Prostate gland (tissue), 2 donors: ENCODE data around the gene CXCL9. TPM values are rescaled to one million over a fixed set of nuclear protein-coding genes. Genes with fewer than 3 reads are reported as not detected.

Experiments used
- DNase-seq: peaks from one replicate; pipeline ENCODE4 v3.0.0-alpha.2; 2019; ENCODE audit warnings: low spot score
- H3K27ac ChIP-seq, 2 donors: fragments of 200-600 bp; sonication (generic); 2 replicates each; pipeline ENCODE4 v1.5.1; 2017 to 2019
- H3K27me3 ChIP-seq: fragments of 200-600 bp; sonication (generic); replicated peaks from 2 replicates; pipeline ENCODE4 v1.5.1; 2019; ENCODE audit not compliant: insufficient read depth
- H3K36me3 ChIP-seq, 2 donors: fragments of 200-600 bp; sonication (generic); 1 replicate in 1 of 2; 2 replicates in 1 of 2; pipeline versions ENCODE4 v1.5.1 to v1.8.1; 2017 to 2019
- H3K4me1 ChIP-seq: fragments of 200-600 bp; sonication (generic); replicated peaks from 2 replicates; pipeline ENCODE4 v1.5.1; 2019
- H3K4me3 ChIP-seq, 2 donors: fragments of 200-600 bp; sonication (generic); 2 replicates each; pipeline ENCODE4 v1.5.1; 2017 to 2019
- H3K9me3 ChIP-seq: fragments of 200-600 bp; sonication (generic); 2 replicates; pipeline ENCODE4 v1.5.1; 2017
- POLR2A ChIP-seq: fragments of 450-650 bp; IDR thresholded peaks from one replicate; pipeline ENCODE4 v1.6.1; 2016; ENCODE audit warnings: antibody characterized with exemption, mild to moderate bottlenecking
- POLR2AphosphoS5 ChIP-seq: sonication (generic); formaldehyde crosslinking; IDR thresholded peaks from one replicate; pipeline ENCODE4 v1.6.1; 2017; ENCODE audit warnings: antibody characterized with exemption
- WGBS: methylation state at CpG from one replicate; pipeline ENCODE4 v1.1.5; 2018; 5-methylcytosine and 5-hydroxymethylcytosine counted together
- intact Hi-C: fragments of 100-400 bp; cut with DNase I; formaldehyde crosslinking; loops from one replicate; pipeline ENCODE4 v1.14.2; 2022
- total RNA-seq, 2 donors: library from RNA; depleted of rRNA; stranded (reverse); fragments of >200 nt; gene quantifications; one replicate each; pipeline ENCODE4 v1.1.0, GENCODE V29; 2016
- TF ChIP-seq, protein P1 (sequence below), 4 experiments: fragments of 200-600 bp in 2 of 4; fragments of 450-650 bp in 2 of 4; sonication (generic) in 2 of 4; IDR thresholded peaks; 1 replicate in 3 of 4; 2 replicates in 1 of 4; pipeline ENCODE4 v1.5.1; 2016 to 2019; ENCODE audit warnings: antibody characterized with exemption in 4 of 4, mild to moderate bottlenecking in 2 of 4, moderate library complexity in 2 of 4

CXCL9 gene
- total RNA-seq, 2 donors from 2014 or later, result 0.27 to 2.6 TPM

DNA sequence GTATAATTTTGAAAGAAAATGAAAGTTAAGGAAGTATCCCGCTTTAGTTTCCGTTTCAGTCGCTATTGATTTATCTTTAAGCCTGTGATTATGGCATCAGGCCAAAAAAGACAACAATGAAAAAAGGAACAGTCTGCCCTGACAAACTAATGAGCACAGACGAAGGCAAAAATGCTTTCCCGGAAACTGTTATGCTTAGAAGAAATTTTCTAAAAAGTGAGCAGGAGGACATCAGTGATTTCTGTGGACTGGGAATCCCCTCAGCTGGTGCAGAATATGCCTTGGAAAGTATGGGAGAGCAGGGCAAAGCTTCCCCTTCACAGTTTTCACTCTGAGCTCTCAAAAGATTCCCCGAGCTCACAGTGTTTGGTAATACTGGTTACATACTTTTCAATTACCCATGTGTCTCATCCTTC, 21.0 kb upstream of the CXCL9 start:
- Histone ChIP-seq H3K36me3 (no peaks in the 10 kb centered on the region), H3K4me1 (no peaks in the 10 kb centered on the region), H3K27ac (peak overlapping the region in 1 of 2 donors; percentile 2), H3K9me3 (no peaks in the 10 kb centered on the region), H3K4me3 (peak overlapping the region; percentile 2 to 11), H3K27me3 (no peaks in the 10 kb centered on the region)
- TF ChIP-seq, protein P1, sequence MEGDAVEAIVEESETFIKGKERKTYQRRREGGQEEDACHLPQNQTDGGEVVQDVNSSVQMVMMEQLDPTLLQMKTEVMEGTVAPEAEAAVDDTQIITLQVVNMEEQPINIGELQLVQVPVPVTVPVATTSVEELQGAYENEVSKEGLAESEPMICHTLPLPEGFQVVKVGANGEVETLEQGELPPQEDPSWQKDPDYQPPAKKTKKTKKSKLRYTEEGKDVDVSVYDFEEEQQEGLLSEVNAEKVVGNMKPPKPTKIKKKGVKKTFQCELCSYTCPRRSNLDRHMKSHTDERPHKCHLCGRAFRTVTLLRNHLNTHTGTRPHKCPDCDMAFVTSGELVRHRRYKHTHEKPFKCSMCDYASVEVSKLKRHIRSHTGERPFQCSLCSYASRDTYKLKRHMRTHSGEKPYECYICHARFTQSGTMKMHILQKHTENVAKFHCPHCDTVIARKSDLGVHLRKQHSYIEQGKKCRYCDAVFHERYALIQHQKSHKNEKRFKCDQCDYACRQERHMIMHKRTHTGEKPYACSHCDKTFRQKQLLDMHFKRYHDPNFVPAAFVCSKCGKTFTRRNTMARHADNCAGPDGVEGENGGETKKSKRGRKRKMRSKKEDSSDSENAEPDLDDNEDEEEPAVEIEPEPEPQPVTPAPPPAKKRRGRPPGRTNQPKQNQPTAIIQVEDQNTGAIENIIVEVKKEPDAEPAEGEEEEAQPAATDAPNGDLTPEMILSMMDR (IDR thresholded peaks at IDR 0.05), result no peak
- no peak for TF ChIP-seq POLR2A
- TF ChIP-seq POLR2AphosphoS5, result peak; percentile 28
- intact Hi-C loops, result no loop called here
- 5% methylated on average over 6 of the region's 6 CpGs for WGBS
- DNase-seq, result no peak

DNA sequence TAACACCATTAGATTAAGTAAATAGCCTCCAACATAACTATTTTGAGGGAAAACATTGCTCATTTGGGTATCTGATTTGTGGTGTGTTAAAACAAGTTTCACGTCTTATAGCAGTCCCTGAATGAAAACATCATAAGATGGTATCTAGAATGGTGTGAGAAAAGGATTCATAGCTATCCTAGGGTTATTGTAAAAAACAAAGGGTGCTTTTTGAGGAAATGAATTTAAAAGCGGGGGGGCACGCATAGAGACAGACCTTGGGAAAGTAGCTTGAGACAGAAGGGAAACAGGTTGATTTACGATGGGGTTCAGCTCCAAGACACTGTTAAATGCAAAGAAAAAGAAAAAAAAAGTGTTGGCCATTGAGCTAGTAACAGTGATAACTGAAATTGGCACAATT, 16.8 kb upstream of the CXCL9 start:
- Histone ChIP-seq H3K4me1 (no peaks in the 10 kb centered on the region), H3K27me3 (no peaks in the 10 kb centered on the region), H3K4me3 (no peak overlapping the region), H3K27ac (no peak overlapping the region), H3K36me3 (no peaks in the 10 kb centered on the region), H3K9me3 (no peaks in the 10 kb centered on the region)
- intact Hi-C loops, result no loop called here
- no peak for TF ChIP-seq POLR2AphosphoS5
- TF ChIP-seq POLR2A, result no peak
- TF ChIP-seq, protein P1 (IDR thresholded peaks at IDR 0.05), result no peak
- WGBS, result 58% methylated on average over 4 of the region's 4 CpGs
- DNase-seq, result no peak

DNA sequence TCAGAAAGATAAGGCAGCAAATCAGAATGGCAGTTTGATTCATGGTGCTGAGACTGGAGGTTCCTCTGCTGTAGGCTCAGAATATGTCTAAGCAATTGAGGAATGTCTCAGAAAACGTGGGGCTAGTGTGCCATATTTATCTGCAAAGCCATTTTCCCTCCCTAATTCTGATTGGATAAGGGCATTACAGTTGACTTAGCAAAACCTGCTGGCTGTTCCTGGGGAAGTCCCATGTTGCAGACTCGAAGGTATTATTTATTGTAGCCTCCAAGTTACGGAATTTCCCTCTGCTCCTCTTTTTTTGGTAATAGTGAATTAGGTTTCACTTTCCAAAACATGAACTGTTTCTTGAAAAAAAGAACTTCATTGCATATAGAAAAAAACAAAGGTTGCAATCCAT, 16.1 kb upstream of the CXCL9 start, which contains the start of gene CXCL10:
Gene CXCL10, minus strand, starts transcription at position 109 of the 400 bp plus-strand sequence. Its CDS starts 66 bp downstream, at position 43.
- TF ChIP-seq POLR2A (no peak), POLR2AphosphoS5 (no peak)
- TF ChIP-seq, protein P1 (IDR thresholded peaks at IDR 0.05), result no peak
- no peaks in the 10 kb centered on the region for H3K27me3 ChIP-seq
- no peaks in the 10 kb centered on the region for H3K9me3 ChIP-seq
- H3K27ac ChIP-seq, result no peak within 1 kb of the TSS
- intact Hi-C loops, result no loop called here
- 15% methylated on average over 3 of the region's 3 CpGs for WGBS
- no peak within 1 kb of the TSS for H3K4me3 ChIP-seq
- DNase-seq, result no peak
- H3K36me3 ChIP-seq, result no peaks in the 10 kb centered on the region
- no peaks in the 10 kb centered on the region for H3K4me1 ChIP-seq

DNA sequence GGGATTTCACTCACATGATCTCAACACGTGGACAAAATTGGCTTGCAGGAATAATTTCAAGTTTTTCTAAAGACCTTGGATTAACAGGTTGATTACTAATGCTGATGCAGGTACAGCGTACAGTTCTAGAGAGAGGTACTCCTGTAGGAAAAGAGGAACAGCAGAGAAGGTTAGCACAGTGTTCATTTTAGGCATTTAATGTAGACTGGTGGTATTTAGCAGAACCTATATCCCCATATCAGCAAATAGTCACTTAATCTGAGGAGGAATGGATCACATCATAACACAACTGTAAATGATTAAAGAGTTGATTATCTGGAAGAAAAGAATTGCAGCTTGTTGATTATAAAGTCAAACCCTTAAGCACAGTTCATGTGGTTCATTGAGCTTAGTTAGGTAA, 15.4 kb upstream of the CXCL9 start:
- DNase-seq, result no peak
- no peaks in the 10 kb centered on the region for H3K36me3 ChIP-seq
- intact Hi-C loops, result no loop called here
- H3K27me3 ChIP-seq, result no peaks in the 10 kb centered on the region
- no peaks in the 10 kb centered on the region for H3K9me3 ChIP-seq
- 81% methylated on average over 2 of the region's 2 CpGs for WGBS
- no peaks in the 10 kb centered on the region for H3K4me1 ChIP-seq
- TF ChIP-seq POLR2A (no peak), POLR2AphosphoS5 (no peak)
- TF ChIP-seq, protein P1 (IDR thresholded peaks at IDR 0.05), result no peak
- H3K4me3 ChIP-seq, result no peak overlapping the region
- no peak overlapping the region for H3K27ac ChIP-seq

DNA sequence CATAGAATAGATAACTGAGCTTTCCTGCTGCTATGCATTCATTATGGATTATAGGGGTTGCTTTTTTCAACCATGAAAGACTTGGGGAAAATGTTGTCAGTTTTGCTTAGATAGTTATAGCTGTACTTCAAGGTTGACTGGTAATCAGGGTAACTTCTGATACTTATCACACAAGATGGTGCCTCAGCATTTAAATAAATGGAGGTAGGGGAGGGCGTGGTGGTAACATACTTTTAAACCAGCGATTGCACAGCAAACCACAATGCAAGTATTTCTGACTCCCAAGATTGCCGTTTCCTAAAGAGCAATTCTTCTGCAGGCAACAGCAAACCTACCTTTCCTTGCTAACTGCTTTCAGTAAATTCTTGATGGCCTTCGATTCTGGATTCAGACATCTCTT, 14.7 kb upstream of the CXCL9 start:
- intact Hi-C loops, result no loop called here
- Histone ChIP-seq H3K4me3 (no peak overlapping the region), H3K27ac (no peak overlapping the region), H3K27me3 (no peaks in the 10 kb centered on the region), H3K9me3 (no peaks in the 10 kb centered on the region), H3K4me1 (no peaks in the 10 kb centered on the region), H3K36me3 (no peaks in the 10 kb centered on the region)
- DNase-seq, result no peak
- WGBS, result 78% methylated on average over 4 of the region's 4 CpGs
- TF ChIP-seq POLR2AphosphoS5, result no peak
- no peak for TF ChIP-seq POLR2A
- TF ChIP-seq, protein P1 (IDR thresholded peaks at IDR 0.05), result no peak
